HG03520 (cell line): ENCODE data around the gene B9D2.

Source experiments
- ATAC-seq: cut with Tn5 transposase; IDR thresholded peaks from one replicate; pipeline ENCODE4 v1.9.1; 2021; ENCODE audit warnings: mild to moderate bottlenecking, moderate library complexity; ENCODE audit not compliant: unreplicated experiment

Gene B9D2

DNA sequence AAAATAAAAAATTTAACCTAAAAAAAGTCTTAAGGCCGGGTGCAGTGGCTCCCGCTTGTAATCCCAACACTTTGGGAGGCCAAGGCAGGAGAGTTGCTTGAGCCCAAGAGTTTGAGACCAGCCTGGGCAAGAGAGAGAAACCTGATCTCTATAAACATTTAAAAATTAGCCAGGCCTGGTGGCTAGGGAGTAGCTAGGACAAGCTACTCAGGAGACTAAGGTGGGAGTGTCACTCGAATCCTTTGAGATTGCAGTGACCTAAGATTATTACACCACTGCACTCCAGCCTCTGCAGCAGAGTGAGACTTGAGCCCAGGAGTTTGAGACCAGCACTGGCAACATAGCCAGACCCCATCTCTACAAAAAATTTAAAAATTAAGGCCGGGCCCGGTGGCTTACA, 52.9 kb downstream of the B9D2 start:
- ATAC-seq, result no peak

DNA sequence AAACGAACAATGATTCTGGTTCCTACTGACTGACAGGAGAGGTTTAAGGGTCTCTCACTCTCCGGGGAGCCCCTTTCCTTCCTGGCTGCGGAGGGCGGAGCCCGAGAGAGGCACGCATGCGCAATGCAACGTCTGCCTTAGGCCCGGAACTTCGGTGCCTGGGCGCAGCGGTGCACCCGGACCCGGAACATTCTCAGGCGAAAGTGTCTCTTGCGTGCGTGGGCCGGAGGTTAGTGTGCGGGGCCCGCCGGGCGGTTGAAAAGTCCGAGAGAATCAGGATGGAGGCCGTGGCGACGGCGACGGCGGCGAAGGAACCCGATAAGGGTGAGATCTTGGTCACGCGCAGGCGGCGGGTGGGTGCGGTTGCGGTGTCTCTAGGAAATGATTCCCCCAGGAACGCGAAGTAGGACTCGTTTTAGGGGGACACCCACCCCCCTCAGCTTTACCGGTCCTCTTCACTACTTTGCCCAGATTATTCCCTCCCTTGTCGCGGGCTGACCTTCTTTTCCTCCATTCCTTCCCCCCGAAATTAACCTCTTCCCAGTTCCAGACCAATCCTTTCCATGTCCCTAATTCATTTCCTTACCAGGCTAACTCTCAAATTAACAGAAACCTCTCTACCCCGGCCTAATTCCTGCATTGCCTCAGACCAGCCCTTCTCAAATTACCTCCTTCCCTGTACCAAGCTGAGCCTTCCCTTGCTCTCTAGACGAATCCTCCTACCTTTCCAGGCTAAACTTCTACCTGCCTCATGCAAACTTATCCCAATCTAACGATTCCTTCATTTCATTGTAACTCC, 53.7 kb downstream of the B9D2 start, which contains the start of gene CCDC97:
TSS of gene CCDC97 (plus strand) at position 140 of the 799 bp plus-strand sequence. CDS start at position 279, 139 bp downstream.
- ATAC-seq, result peak; percentile 55

DNA sequence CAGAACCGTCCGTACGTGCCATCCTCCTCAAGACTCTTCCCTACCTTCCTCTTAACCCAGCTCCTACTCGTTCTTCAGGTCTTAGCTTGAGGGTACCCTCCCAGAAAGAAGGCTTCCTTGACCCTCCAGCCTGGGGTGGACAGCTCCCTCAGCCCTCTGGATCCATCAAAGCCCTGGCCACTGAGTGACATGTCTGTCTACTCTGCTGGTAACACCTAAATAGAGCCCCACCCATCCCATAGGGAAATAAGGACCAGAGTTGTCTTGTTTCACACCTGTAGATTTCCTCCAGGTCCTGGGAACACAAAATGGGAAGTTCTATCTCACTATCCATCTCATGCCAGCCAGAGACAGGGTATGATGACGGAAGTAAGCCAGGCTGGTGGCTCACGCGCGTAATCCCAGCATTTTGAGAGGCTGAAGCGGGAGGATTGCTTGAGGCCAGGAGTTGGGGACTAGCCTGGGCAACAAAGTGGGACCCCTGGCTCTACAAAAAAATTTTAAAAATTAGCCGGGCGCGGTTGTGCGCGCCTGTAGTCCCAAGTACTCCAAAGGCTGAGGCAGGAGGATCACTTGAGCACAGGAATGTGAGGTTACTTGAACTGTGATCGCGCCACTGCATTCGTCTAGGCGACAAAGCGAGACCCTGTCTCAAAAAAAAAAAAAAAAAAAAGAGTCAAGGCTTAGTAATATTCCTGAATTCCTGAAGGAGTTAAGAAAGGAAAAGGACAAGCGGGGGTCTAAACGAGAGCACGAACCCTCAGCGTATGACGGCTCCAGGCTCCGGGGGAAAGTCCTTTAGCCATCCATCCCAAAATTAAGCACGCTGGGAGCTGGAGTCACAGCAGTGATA, 54.5 kb downstream of the B9D2 start:
- ATAC-seq, result no peak

DNA sequence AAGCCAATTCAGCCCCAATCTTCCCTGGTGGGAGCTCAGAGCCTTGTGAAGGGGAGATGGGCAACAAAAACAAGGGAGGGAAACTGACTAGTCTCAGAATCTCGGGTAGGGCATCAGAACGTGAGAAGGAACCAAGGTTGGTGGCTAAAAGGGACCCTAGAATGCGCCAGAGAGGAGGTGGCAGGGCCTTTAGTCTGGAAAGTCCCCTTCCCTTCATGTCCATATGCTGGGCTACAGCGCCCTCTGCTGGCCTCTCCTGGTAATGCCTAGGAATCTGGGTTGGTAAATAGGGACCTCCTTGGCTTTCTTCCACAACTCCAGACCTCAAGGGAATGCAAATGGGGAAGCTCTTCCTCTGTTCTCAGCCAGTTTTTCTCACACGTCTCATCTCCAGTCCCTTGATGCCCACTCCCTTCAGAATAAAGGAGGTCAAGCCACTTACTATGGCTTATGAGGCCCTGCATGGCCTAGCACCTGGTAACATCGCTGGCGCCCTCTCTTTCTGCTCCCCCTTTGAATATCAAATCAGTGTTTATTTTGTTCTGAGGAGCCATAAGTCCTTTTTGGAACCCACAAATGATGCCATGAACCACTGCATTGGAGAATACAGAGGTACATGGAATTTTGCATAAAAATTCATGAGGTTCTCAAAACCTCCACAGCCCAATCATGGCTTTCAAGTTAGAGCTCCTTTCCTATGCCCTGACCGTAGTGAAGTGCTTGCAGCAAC, 55.3 kb downstream of the B9D2 start:
- ATAC-seq, result peak; percentile 37

- ATAC-seq, result no peak
Measured at GRCh38 chr19:41307954-41308449, 55.9 kb downstream of the B9D2 start.

- ATAC-seq, result no peak
Measured at GRCh38 chr19:41307090-41307875, 56.7 kb downstream of the B9D2 start.

GRCh38 chr19:41305927-41306793, 57.8 kb downstream of the B9D2 start:
- ATAC-seq, result no peak

- no peak for ATAC-seq
Measured at GRCh38 chr19:41304706-41305483, 59.1 kb downstream of the B9D2 start.
